Esophagus (tissue), 2 donors: ENCODE data around the gene PLEKHA7. TPM values are rescaled to one million over a fixed set of nuclear protein-coding genes. Genes with fewer than 3 reads are reported as not detected.

Experiments
- H3K27ac ChIP-seq, 2 donors: one replicate each; pipeline ENCODE4 v1.5.1; 2013; ENCODE audit warnings: low read depth in 2 of 2, mild to moderate bottlenecking in 2 of 2, inconsistent platforms in 1 of 2, low read length in 1 of 2, moderate library complexity in 1 of 2
- H3K27me3 ChIP-seq, 2 donors: one replicate each; pipeline ENCODE4 v1.6.1; 2013; ENCODE audit warnings: low read length in 2 of 2, control low read depth in 1 of 2, mild to moderate bottlenecking in 1 of 2; ENCODE audit not compliant: insufficient read depth in 2 of 2, control insufficient read depth in 1 of 2
- H3K36me3 ChIP-seq, 2 donors: one replicate each; pipeline ENCODE4 v1.6.1; 2013; ENCODE audit warnings: low read length in 1 of 2; ENCODE audit not compliant: control insufficient read depth in 2 of 2, insufficient read depth in 2 of 2
- H3K4me1 ChIP-seq, 2 donors: one replicate each; pipeline ENCODE4 v1.6.1; 2013; ENCODE audit warnings: low read length in 1 of 2; ENCODE audit not compliant: control insufficient read depth in 2 of 2, insufficient read depth in 2 of 2
- H3K4me3 ChIP-seq, 2 donors: one replicate each; pipeline ENCODE4 v1.5.1; 2013; ENCODE audit warnings: low read length in 2 of 2, mild to moderate bottlenecking in 2 of 2, low read depth in 1 of 2, moderate library complexity in 1 of 2
- H3K9me3 ChIP-seq, 2 donors: one replicate each; pipeline ENCODE4 v1.6.1; 2013; ENCODE audit warnings: mild to moderate bottlenecking in 2 of 2, low read depth in 1 of 2, low read length in 1 of 2, moderate library complexity in 1 of 2; ENCODE audit not compliant: control insufficient read depth in 2 of 2, insufficient read depth in 1 of 2
- WGBS, 2 donors: extraction: QIAGEN DNeasy Blood & Tissue Kit; methylation state at CpG; one replicate each; pipeline ENCODE4 v1.1.7; 2013; 5-methylcytosine and 5-hydroxymethylcytosine counted together
- polyA plus RNA-seq, 2 donors: library from polyadenylated mRNA; stranded (reverse); fragments of 200-250 nt; gene quantifications; one replicate each; pipeline ENCODE4 v1.2.3, GENCODE V29; 2013
- donor health status: healthy with polysubstance abuse.
- donor health status: Bipolar disorder and iron deficiency.

The PLEKHA7 gene
- polyA plus RNA-seq, 2 donors = 41.4 to 46.0 TPM

DNA sequence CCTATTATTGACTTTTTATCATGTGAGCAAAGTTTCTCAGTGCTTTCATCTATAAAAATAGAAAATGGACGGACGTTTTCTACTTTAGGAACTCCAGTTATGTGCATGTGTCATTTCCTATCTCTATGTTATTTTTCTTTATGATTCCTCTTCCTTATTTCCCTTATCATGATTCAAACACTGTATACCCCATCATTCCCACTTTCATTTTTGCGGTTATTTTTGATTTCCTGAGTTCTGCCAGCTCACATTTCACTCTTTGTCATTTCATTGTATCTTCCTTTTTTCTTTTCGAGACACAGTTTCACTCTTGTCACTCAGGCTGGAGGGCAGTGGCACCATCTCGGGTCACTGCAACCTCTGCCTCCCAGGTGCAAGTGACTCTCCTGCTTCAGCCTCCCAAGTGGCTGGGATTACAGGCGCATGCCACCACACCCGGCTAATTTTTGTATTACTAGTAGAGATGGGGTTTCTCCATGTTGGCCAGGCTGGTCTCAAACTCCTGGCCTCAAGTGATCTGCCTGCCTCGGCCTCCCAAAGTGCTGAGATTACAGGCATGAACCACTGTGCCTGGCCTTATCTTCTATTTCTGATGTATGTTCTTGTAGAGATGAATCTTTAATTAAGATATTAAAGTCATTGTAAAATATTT is 254.2 kb downstream of the PLEKHA7 start:
- 70 to 75% methylated on average over 8 of the region's 8 CpGs for WGBS, 2 donors
- no peak overlapping the region for H3K27ac ChIP-seq
- H3K4me1 ChIP-seq = no peaks in the 10 kb centered on the region
- H3K9me3 ChIP-seq = no peaks in the 10 kb centered on the region
- no peaks in the 10 kb centered on the region for H3K27me3 ChIP-seq
- H3K36me3 ChIP-seq = no peaks in the 10 kb centered on the region
- no peak overlapping the region for H3K4me3 ChIP-seq

DNA sequence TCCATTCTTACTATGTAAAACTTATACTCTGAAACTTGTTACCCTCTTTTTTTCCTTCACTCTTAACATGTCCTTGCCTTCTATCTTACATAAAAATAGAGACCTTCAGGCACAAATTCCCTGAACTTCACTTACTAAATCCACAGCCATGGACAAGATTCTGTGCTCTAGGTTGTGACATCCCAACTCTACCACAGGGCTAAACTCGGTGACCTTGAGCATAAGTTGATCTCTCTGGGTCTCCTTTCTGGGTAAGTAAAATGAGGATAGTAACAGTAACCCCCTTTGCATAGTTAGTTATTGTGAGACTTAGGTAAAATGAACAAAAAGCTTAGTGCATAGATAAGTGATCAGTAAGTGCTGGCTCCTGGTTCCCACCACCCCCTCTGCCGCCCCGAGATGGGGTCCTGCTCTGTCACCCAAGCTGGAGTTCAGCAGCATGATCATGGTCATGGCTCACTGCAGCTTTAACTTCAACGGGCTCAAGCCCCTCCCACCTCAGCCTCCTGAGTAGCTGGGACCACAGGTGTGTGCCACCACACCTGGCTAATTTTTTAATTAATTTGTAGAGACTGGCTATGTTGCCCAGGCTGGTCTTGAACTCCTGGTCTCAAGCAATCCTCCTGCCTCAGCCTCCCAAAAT is 255.7 kb downstream of the PLEKHA7 start:
- no peaks in the 10 kb centered on the region for H3K4me1 ChIP-seq
- H3K4me3 ChIP-seq = no peak overlapping the region
- no peaks in the 10 kb centered on the region for H3K9me3 ChIP-seq
- no peaks in the 10 kb centered on the region for H3K27me3 ChIP-seq
- no peaks in the 10 kb centered on the region for H3K36me3 ChIP-seq
- H3K27ac ChIP-seq = no peak overlapping the region
- whole genome bisulfite sequencing, 2 donors = 92 to 97% methylated on average over 4 of the region's 4 CpGs

DNA sequence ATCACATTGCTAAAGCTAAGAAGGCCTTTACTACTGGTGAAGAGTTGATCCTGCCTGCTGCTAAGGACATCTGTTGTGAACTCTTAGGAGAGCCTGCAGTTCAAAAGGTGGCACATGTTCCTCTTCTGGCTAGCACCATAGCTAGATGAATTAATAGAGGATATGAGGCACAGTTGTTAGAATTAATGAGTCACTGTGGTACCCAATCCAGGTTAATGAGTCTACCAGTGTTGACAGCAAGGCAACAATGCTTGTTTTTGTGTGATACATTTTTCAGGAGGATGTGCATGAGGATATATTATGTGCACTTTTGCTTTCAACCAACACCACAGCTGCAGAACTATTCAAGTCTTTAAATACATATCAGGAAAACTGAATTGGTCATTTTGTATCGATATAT is 263.8 kb downstream of the PLEKHA7 start:
- Histone ChIP-seq H3K4me1 (no peaks in the 10 kb centered on the region), H3K4me3 (no peak overlapping the region), H3K27ac (no peak overlapping the region), H3K27me3 (no peaks in the 10 kb centered on the region), H3K36me3 (peaks cover 8 to 12% of the 10 kb centered on the region in 2 donors), H3K9me3 (no peaks in the 10 kb centered on the region)
- WGBS, 2 donors = 51 to 73% methylated on average over 1 of the region's 1 CpG

DNA sequence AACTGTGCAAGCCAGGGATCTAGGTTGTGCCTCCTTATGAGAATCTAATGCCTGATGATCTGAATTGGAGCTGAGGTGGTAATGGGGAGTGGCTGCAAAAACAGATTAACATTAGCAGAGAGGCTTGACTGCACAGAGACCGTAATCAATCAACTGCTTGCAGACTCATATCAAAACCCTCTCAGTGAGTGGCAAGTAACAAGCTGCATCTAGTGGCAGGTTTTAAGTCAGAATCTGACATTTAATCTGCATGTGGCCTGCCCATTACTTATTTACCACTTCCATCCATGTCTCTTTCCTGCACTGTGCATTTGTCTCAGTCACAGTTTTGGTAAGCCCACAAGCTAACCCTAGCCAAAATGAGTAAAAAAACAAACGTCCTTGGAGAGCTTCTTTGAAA is 264.5 kb downstream of the PLEKHA7 start:
- H3K4me1 ChIP-seq = no peaks in the 10 kb centered on the region
- WGBS, 2 donors = 56 to 58% methylated on average over 2 of the region's 2 CpGs
- H3K4me3 ChIP-seq = no peak overlapping the region
- H3K36me3 ChIP-seq = peaks cover 8 to 12% of the 10 kb centered on the region in 2 donors
- H3K9me3 ChIP-seq = no peaks in the 10 kb centered on the region
- no peaks in the 10 kb centered on the region for H3K27me3 ChIP-seq
- H3K27ac ChIP-seq = no peak overlapping the region

DNA sequence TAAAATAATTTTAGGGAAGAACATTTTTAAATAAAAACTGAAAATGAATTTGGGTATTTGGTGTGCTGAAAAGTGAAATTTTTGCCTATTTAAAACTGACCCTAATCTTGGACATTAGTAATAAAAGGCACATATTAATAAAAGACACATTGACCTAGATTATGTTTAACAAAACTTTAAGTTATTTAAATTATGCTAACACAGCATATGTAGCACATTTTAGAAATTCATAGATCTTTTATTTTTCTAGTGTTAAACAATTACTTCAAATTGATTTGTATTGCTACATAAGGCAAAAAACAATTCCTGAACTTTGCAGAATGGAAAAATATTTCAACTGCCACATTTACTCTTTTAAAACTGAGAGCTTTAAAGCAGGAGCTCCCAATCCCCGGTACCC is 265.1 kb downstream of the PLEKHA7 start:
- Histone ChIP-seq H3K4me1 (no peaks in the 10 kb centered on the region), H3K27ac (no peak overlapping the region), H3K27me3 (no peaks in the 10 kb centered on the region), H3K9me3 (no peaks in the 10 kb centered on the region), H3K36me3 (peaks cover 8 to 12% of the 10 kb centered on the region in 2 donors), H3K4me3 (no peak overlapping the region)
- 97 to 99% methylated on average over 1 of the region's 1 CpG for whole genome bisulfite sequencing, 2 donors

DNA sequence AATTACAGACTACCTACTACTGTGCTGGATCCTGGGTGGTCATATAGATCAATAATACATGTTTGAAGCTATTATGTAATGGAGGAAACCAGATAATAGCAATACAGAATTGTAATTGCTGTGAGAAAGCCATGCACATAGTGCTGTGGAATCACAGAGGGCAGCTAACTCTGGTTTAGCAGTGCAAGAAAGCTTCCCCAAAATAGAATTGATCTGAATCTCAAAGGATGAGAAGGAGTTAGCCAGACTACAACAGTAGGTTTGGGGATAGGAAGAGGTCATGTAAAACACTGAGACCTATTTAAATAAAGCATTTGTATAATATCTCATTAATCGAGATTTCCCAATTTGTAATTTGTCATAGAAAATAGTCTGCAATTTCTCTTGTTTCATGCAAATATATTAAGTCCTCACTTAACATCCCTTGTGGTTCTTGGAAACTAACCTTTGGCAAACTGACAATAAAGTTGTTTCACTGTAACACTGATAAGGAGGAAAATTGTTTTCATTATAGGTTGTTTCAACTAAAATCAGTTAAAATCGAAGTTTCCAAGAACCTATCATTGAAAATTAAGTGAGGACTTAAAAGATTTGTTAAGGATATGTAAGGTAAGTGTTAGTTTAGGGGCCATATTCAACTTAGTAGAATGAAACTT is 268.1 kb downstream of the PLEKHA7 start:
- Histone ChIP-seq H3K4me1 (peaks cover 3% of the 10 kb centered on the region in 2 donors), H3K27ac (no peak overlapping the region), H3K4me3 (no peak overlapping the region), H3K27me3 (no peaks in the 10 kb centered on the region), H3K36me3 (peaks cover 4 to 8% of the 10 kb centered on the region in 2 donors), H3K9me3 (no peaks in the 10 kb centered on the region)
- 91 to 92% methylated on average over 2 of the region's 2 CpGs for whole genome bisulfite sequencing, 2 donors

DNA sequence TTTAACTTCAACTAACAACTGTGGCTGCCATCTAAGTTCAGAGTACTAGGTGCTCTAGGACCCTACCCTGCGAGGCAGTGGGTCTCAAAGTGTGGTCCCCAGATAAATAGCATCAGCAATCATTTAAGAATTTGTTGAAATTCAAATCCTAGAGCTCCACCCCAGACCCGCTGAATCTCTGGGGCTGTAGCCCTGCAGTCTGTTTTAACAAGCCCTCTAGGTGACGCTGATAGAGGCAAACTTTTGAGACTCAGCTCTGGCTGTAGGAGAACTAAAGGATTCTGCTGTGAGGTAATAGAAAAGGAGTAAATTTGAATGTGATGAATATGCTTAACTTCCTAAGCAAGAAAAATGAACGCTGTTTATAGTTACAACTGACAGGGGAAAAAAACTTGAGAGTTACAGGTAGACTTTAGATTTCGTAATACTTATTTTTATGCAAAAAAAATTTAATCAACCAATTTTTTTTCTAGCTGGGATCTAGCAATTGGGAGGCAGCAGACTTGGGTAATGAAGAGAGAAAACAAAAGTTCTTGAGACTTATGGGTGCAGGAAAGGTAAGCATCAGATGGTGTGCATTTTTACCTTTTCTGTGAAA is 270.0 kb downstream of the PLEKHA7 start:
- no peak overlapping the region for H3K27ac ChIP-seq
- 91 to 93% methylated on average over 5 of the region's 5 CpGs for WGBS, 2 donors
- H3K4me1 ChIP-seq = peaks cover 3 to 7% of the 10 kb centered on the region in 2 donors
- no peaks in the 10 kb centered on the region for H3K27me3 ChIP-seq
- no peaks in the 10 kb centered on the region for H3K9me3 ChIP-seq
- H3K4me3 ChIP-seq = no peak overlapping the region
- no peaks in the 10 kb centered on the region for H3K36me3 ChIP-seq

DNA sequence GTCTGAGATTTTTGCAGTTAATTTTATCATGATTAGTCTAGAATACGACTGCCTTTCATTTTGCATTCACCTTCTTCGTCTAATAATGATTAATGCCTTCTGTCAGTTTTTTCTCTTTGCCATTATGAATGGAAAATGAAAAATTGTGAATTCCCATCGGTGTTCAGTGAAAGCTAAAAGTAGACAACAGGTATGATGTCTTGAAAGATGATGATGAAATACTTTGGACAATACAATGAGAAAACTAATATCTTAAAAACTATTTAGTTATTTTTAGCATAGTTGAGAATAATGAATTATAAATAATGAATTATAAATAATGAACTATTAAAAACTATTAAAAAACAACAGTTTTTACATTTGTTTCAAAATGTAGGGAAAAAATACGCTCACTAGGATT is 270.7 kb downstream of the PLEKHA7 start:
- Histone ChIP-seq H3K9me3 (no peaks in the 10 kb centered on the region), H3K4me3 (no peak overlapping the region), H3K27me3 (no peaks in the 10 kb centered on the region), H3K27ac (no peak overlapping the region), H3K36me3 (no peaks in the 10 kb centered on the region), H3K4me1 (peaks cover 3 to 7% of the 10 kb centered on the region in 2 donors)
- WGBS, 2 donors = 78 to 80% methylated on average over 4 of the region's 4 CpGs

DNA sequence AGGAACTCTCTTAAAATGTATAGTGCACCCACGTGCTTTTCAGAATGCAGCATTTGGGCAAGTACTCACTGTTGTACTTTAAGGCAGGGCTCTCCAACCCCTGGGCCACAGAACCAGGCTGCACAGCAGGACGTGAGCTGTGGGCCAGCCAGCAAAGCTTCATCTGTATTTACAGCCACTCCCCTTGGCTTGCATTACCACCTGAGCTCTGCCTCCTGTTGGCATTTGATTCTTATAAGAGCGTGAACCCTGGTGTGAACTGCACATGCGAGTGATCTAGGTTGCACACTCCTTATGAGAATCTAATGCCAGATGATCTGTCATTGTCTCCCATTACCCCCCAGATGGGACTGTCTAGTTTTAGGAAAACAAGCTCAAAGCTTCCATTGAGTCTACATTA is 272.7 kb downstream of the PLEKHA7 start:
- WGBS, 2 donors = 58 to 60% methylated on average over 4 of the region's 4 CpGs
- Histone ChIP-seq H3K36me3 (no peaks in the 10 kb centered on the region), H3K9me3 (no peaks in the 10 kb centered on the region), H3K4me3 (no peak overlapping the region), H3K27ac (no peak overlapping the region), H3K27me3 (no peaks in the 10 kb centered on the region), H3K4me1 (peaks cover 3 to 7% of the 10 kb centered on the region in 2 donors)
